Measurements from ENCODE around the gene SH3D21. TPM values are rescaled to one million over a fixed set of nuclear protein-coding genes. Genes with fewer than 3 reads are reported as not detected.

Gene SH3D21
- total RNA-seq, 1 experiment from 2014 or later = 18.3 TPM

DNA sequence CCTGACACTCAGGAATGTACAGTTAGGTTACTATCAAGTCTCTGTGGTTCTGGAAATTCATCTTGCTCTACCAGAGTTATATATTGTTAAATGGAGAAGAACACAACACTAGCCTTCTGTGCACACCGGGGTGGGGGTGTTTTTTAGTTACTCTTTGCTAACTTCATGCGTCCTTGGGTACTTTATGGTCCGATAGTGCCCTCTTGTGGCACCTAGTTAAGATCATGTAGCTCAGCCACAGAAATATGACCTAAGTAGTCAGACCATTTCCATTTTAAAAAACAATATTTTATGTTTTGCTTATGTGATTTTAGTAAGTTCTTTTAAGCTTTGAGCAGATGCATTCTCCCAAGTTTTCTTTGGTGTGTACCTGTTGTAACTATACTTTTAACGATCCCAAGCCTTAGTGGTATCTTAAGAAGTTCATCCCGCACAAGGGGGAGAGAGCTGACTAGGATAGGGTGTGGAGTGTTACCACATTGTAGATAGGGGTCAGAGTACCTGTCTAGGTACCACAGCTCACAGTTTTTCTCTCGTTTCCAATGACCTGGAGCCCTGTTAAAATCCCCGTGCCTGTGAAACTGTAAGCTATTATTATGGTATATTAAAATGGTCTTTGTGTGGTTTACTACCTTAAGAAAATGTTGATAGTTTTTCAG lies 20.6 kb upstream of the SH3D21 start:
- no peak overlapping the region for H3K4ac ChIP-seq (ENCODE audit: low read depth, low read length)
- Mint-ChIP-seq H3K9me3 (no peaks in the 10 kb centered on the region), H3K4me1 (no peaks in the 10 kb centered on the region), H3K4me3 (no peak overlapping the region), H3K27me3 (ENCODE audit: low read depth) (no peaks in the 10 kb centered on the region), H3K27ac (no peak overlapping the region), H3K36me3 (ENCODE audit: insufficient read depth in 1 of 3, low read depth in 3 of 3) (peaks cover 40 to 70% (median 65%) of the 10 kb centered on the region in 3 experiments)
- no peaks in the 10 kb centered on the region for H3K9me3 ChIP-seq (ENCODE audit: control insufficient read depth, low read depth, low read length)
- no peak overlapping the region for H3K9ac ChIP-seq (ENCODE audit: extremely low read depth, insufficient read length, low read length)
- H4K20me1 ChIP-seq (ENCODE audit: control insufficient read depth, insufficient read depth, insufficient read length) = no peaks in the 10 kb centered on the region
- H3K27ac ChIP-seq (ENCODE audit: insufficient read length, low read depth, low read length) = no peak overlapping the region
- no peaks in the 10 kb centered on the region for H3K27me3 ChIP-seq (ENCODE audit: insufficient read depth, low read length)
- no peaks in the 10 kb centered on the region for H3K79me2 ChIP-seq (ENCODE audit: insufficient read depth, low read length)
- H2AFZ ChIP-seq (ENCODE audit: low read length) = no peak overlapping the region
- H3K56ac ChIP-seq (ENCODE audit: insufficient read length, low read depth, low read length) = no peak overlapping the region
- no peak overlapping the region for H2AK5ac ChIP-seq (ENCODE audit: insufficient read length, low read length)
- H2BK120ac ChIP-seq (ENCODE audit: low read depth, low read length, poor library complexity, severe bottlenecking) = no peak overlapping the region
- H4K5ac ChIP-seq (ENCODE audit: insufficient read length, low read depth, low read length) = no peak overlapping the region
- peaks cover 6% of the 10 kb centered on the region for H3K79me1 ChIP-seq (ENCODE audit: insufficient read depth, low read depth, low read length, poor library complexity, severe bottlenecking)
- no CpG with 5 or more reads among the region's 7 CpGs for WGBS (ENCODE audit: extremely low coverage, insufficient read length, low lambda C conversion rate)
- H4K91ac ChIP-seq (ENCODE audit: insufficient read length, low read depth, low read length) = no peak overlapping the region
- no peaks in the 10 kb centered on the region for H3K23me2 ChIP-seq (ENCODE audit: insufficient read length, low read depth, low read length, poor library complexity, severe bottlenecking)
- peak; percentile 48 for DNase-seq
- no peak overlapping the region for H3K23ac ChIP-seq (ENCODE audit: insufficient read length, low read depth, low read length)
- H2BK15ac ChIP-seq (ENCODE audit: low read depth, low read length) = no peak overlapping the region
- H3K14ac ChIP-seq (ENCODE audit: insufficient read depth, low read length) = no peak overlapping the region
- no peak overlapping the region for H3T11ph ChIP-seq (ENCODE audit: low read length)
- H2BK20ac ChIP-seq (ENCODE audit: low read depth, low read length, poor library complexity, severe bottlenecking) = no peak overlapping the region
- H3K4me1 ChIP-seq (ENCODE audit: insufficient read depth, low read length) = no peaks in the 10 kb centered on the region
- H2BK12ac ChIP-seq (ENCODE audit: insufficient read length, low read depth, low read length) = no peak overlapping the region
- H2BK5ac ChIP-seq (ENCODE audit: insufficient read length, low read length) = no peak overlapping the region
- H4K8ac ChIP-seq (replicated peaks; ENCODE audit: insufficient read length, low read depth, low read length) = no peak overlapping the region
- TF ChIP-seq, protein P1, sequence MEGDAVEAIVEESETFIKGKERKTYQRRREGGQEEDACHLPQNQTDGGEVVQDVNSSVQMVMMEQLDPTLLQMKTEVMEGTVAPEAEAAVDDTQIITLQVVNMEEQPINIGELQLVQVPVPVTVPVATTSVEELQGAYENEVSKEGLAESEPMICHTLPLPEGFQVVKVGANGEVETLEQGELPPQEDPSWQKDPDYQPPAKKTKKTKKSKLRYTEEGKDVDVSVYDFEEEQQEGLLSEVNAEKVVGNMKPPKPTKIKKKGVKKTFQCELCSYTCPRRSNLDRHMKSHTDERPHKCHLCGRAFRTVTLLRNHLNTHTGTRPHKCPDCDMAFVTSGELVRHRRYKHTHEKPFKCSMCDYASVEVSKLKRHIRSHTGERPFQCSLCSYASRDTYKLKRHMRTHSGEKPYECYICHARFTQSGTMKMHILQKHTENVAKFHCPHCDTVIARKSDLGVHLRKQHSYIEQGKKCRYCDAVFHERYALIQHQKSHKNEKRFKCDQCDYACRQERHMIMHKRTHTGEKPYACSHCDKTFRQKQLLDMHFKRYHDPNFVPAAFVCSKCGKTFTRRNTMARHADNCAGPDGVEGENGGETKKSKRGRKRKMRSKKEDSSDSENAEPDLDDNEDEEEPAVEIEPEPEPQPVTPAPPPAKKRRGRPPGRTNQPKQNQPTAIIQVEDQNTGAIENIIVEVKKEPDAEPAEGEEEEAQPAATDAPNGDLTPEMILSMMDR (conservative IDR thresholded peaks at IDR 0.05) = peak; percentile 81
- no peak overlapping the region for H3K18ac ChIP-seq (ENCODE audit: insufficient read length, low read depth, low read length)
- no peak overlapping the region for H3K4me2 ChIP-seq (ENCODE audit: insufficient read depth, insufficient read length, low read length)

All from H9 (cell line).